Stimulated activated CD4-positive, alpha-beta T cell treated with anti-CD3 and anti-CD28 coated beads, TNF-alpha, amount 100 ng/mL, for 24 hours (primary cell): ENCODE measurements around the gene ACSBG1.

Experiments
- DNase-seq, 3 experiments: peaks; one replicate each; pipeline ENCODE4 v3.0.0-alpha.2; 2020; ENCODE audit warnings: low read depth in 3 of 3

ACSBG1 gene

GRCh38 chr15:78220713-78221112 is 13.7 kb downstream of the ACSBG1 start:
- no peak for DNase-seq

GRCh38 chr15:78216276-78217104 is 17.9 kb downstream of the ACSBG1 start:
- DNase-seq = no peak

- no peak for DNase-seq
Observed at GRCh38 chr15:78213956-78214355, 20.4 kb downstream of the ACSBG1 start.

- no peak for DNase-seq
Observed at GRCh38 chr15:78213425-78213750, 21.0 kb downstream of the ACSBG1 start.

GRCh38 chr15:78212546-78213424 is 21.6 kb downstream of the ACSBG1 start:
- no peak for DNase-seq

- DNase-seq = no peak
Observed at GRCh38 chr15:78212008-78212407, 22.4 kb downstream of the ACSBG1 start.

GRCh38 chr15:78211189-78211921 is 23.0 kb downstream of the ACSBG1 start:
- DNase-seq = no peak

- DNase-seq = no peak
Observed at GRCh38 chr15:78210349-78210717, 24.0 kb downstream of the ACSBG1 start.

GRCh38 chr15:78209646-78210348 is 24.6 kb downstream of the ACSBG1 start:
- no peak for DNase-seq

GRCh38 chr15:78208887-78209645 is 25.3 kb downstream of the ACSBG1 start:
- DNase-seq = no peak

- DNase-seq = no peak
Observed at GRCh38 chr15:78208341-78208844, 26.0 kb downstream of the ACSBG1 start.

GRCh38 chr15:78207641-78208340 is 26.6 kb downstream of the ACSBG1 start:
- no peak for DNase-seq

GRCh38 chr15:78207110-78207458 is 27.3 kb downstream of the ACSBG1 start:
- no peak for DNase-seq

GRCh38 chr15:78206326-78207109 is 27.8 kb downstream of the ACSBG1 start:
- no peak for DNase-seq

GRCh38 chr15:78205856-78206255 is 28.5 kb downstream of the ACSBG1 start:
- no peak for DNase-seq

GRCh38 chr15:78205337-78205736 is 29.0 kb downstream of the ACSBG1 start:
- DNase-seq = no peak

GRCh38 chr15:78204351-78205309 is 29.7 kb downstream of the ACSBG1 start:
- no peak for DNase-seq
